GM19467 (cell line): ENCODE results near the gene CUL5.
"Not testable (repeated sequence)": the region's sequence is repeated elsewhere in the genome, so short reads cannot be mapped to it uniquely, and the experiment has no call there.

Source experiments
- ATAC-seq: cut with Tn5 transposase; IDR thresholded peaks from one replicate; pipeline ENCODE4 v1.9.1; 2021; ENCODE audit warnings: mild to moderate bottlenecking, moderate library complexity; ENCODE audit not compliant: unreplicated experiment

CUL5 gene

GRCh38 chr11:108019870-108020540 is 11.3 kb downstream of the CUL5 start:
- no peak for ATAC-seq

- ATAC-seq, result no peak
These were observed 16.8 kb downstream of the CUL5 start for GRCh38 chr11:108025387-108026080.

- no peak for ATAC-seq
These were observed 18.4 kb downstream of the CUL5 start for GRCh38 chr11:108027057-108027456.

GRCh38 chr11:108028822-108029441 is 20.2 kb downstream of the CUL5 start:
- not testable (repeated sequence) for ATAC-seq

GRCh38 chr11:108031604-108032003 is 22.9 kb downstream of the CUL5 start:
- not testable (repeated sequence) for ATAC-seq

- ATAC-seq, result no peak
These were observed 24.1 kb downstream of the CUL5 start for GRCh38 chr11:108032800-108033199.

- no peak for ATAC-seq
These were observed 25.3 kb downstream of the CUL5 start for GRCh38 chr11:108034034-108034433.

GRCh38 chr11:108034952-108035351 is 26.3 kb downstream of the CUL5 start:
- ATAC-seq, result no peak

- no peak for ATAC-seq
These were observed 27.0 kb downstream of the CUL5 start for GRCh38 chr11:108035690-108036089.

GRCh38 chr11:108037211-108037610 is 28.5 kb downstream of the CUL5 start:
- ATAC-seq, result no peak

GRCh38 chr11:108037636-108038035 is 28.9 kb downstream of the CUL5 start:
- ATAC-seq, result no peak

- no peak for ATAC-seq
These were observed 39.6 kb downstream of the CUL5 start for GRCh38 chr11:108048269-108048668.

- ATAC-seq, result no peak
These were observed 53.6 kb downstream of the CUL5 start for GRCh38 chr11:108062336-108062735.

GRCh38 chr11:108063410-108063809 is 54.7 kb downstream of the CUL5 start:
- ATAC-seq, result no peak

GRCh38 chr11:108069947-108070346 is 61.2 kb downstream of the CUL5 start:
- no peak for ATAC-seq

GRCh38 chr11:108084811-108085210 is 76.1 kb downstream of the CUL5 start:
- no peak for ATAC-seq

- ATAC-seq, result no peak
These were observed 77.0 kb downstream of the CUL5 start for GRCh38 chr11:108085672-108086071.

GRCh38 chr11:108092134-108092533 is 83.4 kb downstream of the CUL5 start:
- no peak for ATAC-seq

GRCh38 chr11:108093128-108093904 is 84.6 kb downstream of the CUL5 start:
- ATAC-seq, result no peak

- no peak for ATAC-seq
These were observed 88.5 kb downstream of the CUL5 start for GRCh38 chr11:108097179-108097578.

GRCh38 chr11:108101090-108101775 is 92.5 kb downstream of the CUL5 start:
- no peak for ATAC-seq
